GM12878 (cell line): ENCODE measurements around the gene ASTN1. TPM values are rescaled to one million over a fixed set of nuclear protein-coding genes. Genes with fewer than 3 reads are reported as not detected.

Experiments
- ATAC-seq: fragments of 200-7000 bp; cut with Tn5 transposase; 3 replicates; pipeline ENCODE4 v1.9.1; 2020; ENCODE audit warnings: mild to moderate bottlenecking, moderate library complexity
- BruUV-seq: library from RNA; stranded (reverse); fragments of 400-500 nt; replicated peaks from 2 replicates; lab custom pipeline; 2021; lab: Mats Ljungman, UMichigan
- CTCF ChIA-PET: fragments of 300-600 bp; sonication (Branson Sonifier 250); formaldehyde crosslinking; extraction: SDS; loops from one replicate; lab custom pipeline; 2021; ENCODE audit warnings: inconsistent platforms; lab: Yijun Ruan, JAX
- POLR2A ChIA-PET: fragments of 350-600 bp; formaldehyde crosslinking; extraction: SDS; loops from one replicate; lab custom pipeline; 2021; ENCODE audit warnings: inconsistent platforms; lab: Charles Lee
- RAD21 ChIA-PET: fragments of 300-600 bp; sonication (Branson Sonifier 250); formaldehyde crosslinking; loops from one replicate; lab custom pipeline; 2023; ENCODE audit warnings: antibody characterized with exemption; ENCODE audit not compliant: unreplicated experiment; lab: Charles Lee
- SMC1A ChIA-PET: fragments of 300-600 bp; sonication (Branson Sonifier 250); formaldehyde crosslinking; loops from one replicate; lab custom pipeline; 2023; ENCODE audit not compliant: unreplicated experiment, uncharacterized antibody; lab: Charles Lee
- DNase-seq: peaks from one replicate; pipeline ENCODE4 v3.0.0-alpha.2; 2011; ENCODE audit warnings: low read depth, low spot score
- FAIRE-seq: peaks from 3 replicates; lab custom pipeline; 2011; peaks lifted over from hg19 to GRCh38; lab: Jason Lieb, UNC
- H2AFZ ChIP-seq: 2 replicates; pipeline ENCODE4 v1.6.0; 2011; ENCODE audit warnings: low read depth, low read length, control low read depth; ENCODE audit not compliant: control insufficient read depth
- H3K27ac ChIP-seq: 2 replicates; pipeline ENCODE4 v1.5.1; 2011; ENCODE audit warnings: control low read depth; ENCODE audit not compliant: control insufficient read depth, insufficient read depth
- H3K27me3 ChIP-seq, 2 experiments: replicated peaks in 1 of 2; 2 replicates each; pipeline versions ENCODE4 v1.6.0 to v1.6.1; 2011; ENCODE audit warnings: low read length in 1 of 2; ENCODE audit not compliant: control insufficient read depth in 2 of 2, insufficient read depth in 2 of 2
- H3K36me3 ChIP-seq, 2 experiments: 2 replicates each; pipeline ENCODE4 v1.5.1; 2011; ENCODE audit warnings: low read length in 1 of 2; ENCODE audit not compliant: control insufficient read depth in 2 of 2, insufficient read depth in 2 of 2
- H3K4me1 ChIP-seq: 2 replicates; pipeline ENCODE4 v1.6.1; 2011; ENCODE audit warnings: mild to moderate bottlenecking, low read length, moderate library complexity, mixed read lengths; ENCODE audit not compliant: control insufficient read depth, insufficient read depth
- H3K4me2 ChIP-seq: 2 replicates; pipeline ENCODE4 v1.6.0; 2011; ENCODE audit warnings: control low read depth; ENCODE audit not compliant: control insufficient read depth, insufficient read depth
- H3K4me3 ChIP-seq: fragments of 200-600 bp; sonication (generic); 2 replicates; pipeline ENCODE4 v1.5.1; 2016
- H3K79me2 ChIP-seq: 2 replicates; pipeline ENCODE4 v1.6.0; 2011; ENCODE audit warnings: low read length; ENCODE audit not compliant: control insufficient read depth, insufficient read depth
- H3K9ac ChIP-seq: 2 replicates; pipeline ENCODE4 v1.8.0; 2011; ENCODE audit warnings: low read length, control low read depth, mixed read lengths; ENCODE audit not compliant: control insufficient read depth, insufficient read depth
- H3K9me3 ChIP-seq: replicated peaks from 3 replicates; pipeline ENCODE4 v1.5.1; 2011; ENCODE audit warnings: mild to moderate bottlenecking, low read length; ENCODE audit not compliant: control insufficient read depth, insufficient read depth
- H4K20me1 ChIP-seq: 2 replicates; pipeline ENCODE4 v1.6.0; 2011; ENCODE audit not compliant: control insufficient read depth, insufficient read depth
- ATF3 ChIP-seq: IDR thresholded peaks from 2 replicates; pipeline ENCODE4 v1.6.1; 2011; ENCODE audit warnings: low read depth, mild to moderate bottlenecking, low read length, moderate library complexity, borderline replicate concordance; ENCODE audit errors: extremely low read depth
- CHD1 ChIP-seq: IDR thresholded peaks from 2 replicates; pipeline ENCODE4 v1.6.1; 2012; ENCODE audit warnings: low read depth, low read length, improper control_type of control experiment
- NFYA ChIP-seq: IDR thresholded peaks from 2 replicates; pipeline ENCODE4 v1.6.1; 2011; ENCODE audit warnings: low read depth, mild to moderate bottlenecking, low read length, improper control_type of control experiment, borderline replicate concordance
- NR2F1 ChIP-seq: fragments of 450-650 bp; conservative IDR thresholded peaks from 2 replicates; pipeline ENCODE4 v1.6.1; 2017; ENCODE audit warnings: mild to moderate bottlenecking
- POLR2A ChIP-seq: IDR thresholded peaks from 2 replicates; pipeline ENCODE4 v1.6.1; 2011; ENCODE audit warnings: low read depth, mild to moderate bottlenecking, low read length
- PRDM15 ChIP-seq: fragments of 450-650 bp; formaldehyde crosslinking; IDR thresholded peaks from 2 replicates; pipeline ENCODE4 v1.4.0; 2020; ENCODE audit warnings: mild to moderate bottlenecking, moderate library complexity
- RBBP5 ChIP-seq: fragments of 200-600 bp; sonication (generic); conservative IDR thresholded peaks from 2 replicates; pipeline ENCODE4 v1.6.1; 2016
- RFX5 ChIP-seq: IDR thresholded peaks from 2 replicates; pipeline ENCODE4 v1.6.1; 2011; ENCODE audit warnings: low read depth, low read length, improper control_type of control experiment
- STAT3 ChIP-seq: IDR thresholded peaks from 2 replicates; pipeline ENCODE4 v1.6.1; 2011; ENCODE audit warnings: low read depth, low read length, improper control_type of control experiment
- WGBS: methylation state at CpG from one replicate; pipeline ENCODE4 v1.1.6; 2016; ENCODE audit warnings: low lambda C conversion rate; ENCODE audit not compliant: insufficient replicate concordance, insufficient coverage; ENCODE audit errors: missing lambda C conversion rate; 5-methylcytosine and 5-hydroxymethylcytosine counted together
- in situ Hi-C: fragments of 300-500 bp; cut with MboI; formaldehyde crosslinking; loops from 9 replicates; pipeline ENCODE4 v1.14.3; 2018; ENCODE audit warnings: mixed read lengths
- intact Hi-C: fragments of 100-400 bp; cut with micrococcal nuclease; formaldehyde crosslinking; loops from one replicate; pipeline ENCODE4 v1.14.2; 2022; ENCODE audit not compliant: unreplicated experiment
- polyA plus RNA-seq, 11 experiments: library from polyadenylated mRNA; depleted of rRNA in 4 of 11; unstranded in 6 of 11; stranded (reverse) in 5 of 11; fragments of >200 nt; fragmentation: Nextera tagmentation in 4 of 11; fragmentation: Illumina TruSeq in 1 of 11; extraction: Ambion mirVana in 4 of 11; extraction: Trizol in 1 of 11; gene quantifications; 1 replicate in 1 of 11; 2 replicates in 10 of 11; pipeline versions ENCODE4 v1.2.1 to v1.2.3, GENCODE V29; 2011 to 2016; ENCODE audit warnings: inconsistent platforms in 2 of 11, missing spikeins in 2 of 11, low read depth in 1 of 11
- total RNA-seq, 4 experiments: library from RNA; depleted of rRNA in 3 of 4; stranded (reverse); fragments of >200 nt in 3 of 4; fragmentation: Illumina TruSeq in 1 of 4; extraction: Trizol in 1 of 4; gene quantifications; 2 replicates each; pipeline versions ENCODE4 v1.2.1 to v1.2.3, GENCODE V29; 2013 to 2021

The ASTN1 gene
- total and polyA plus RNA-seq, 10 of the 15 experiments (the other 5 are each of a cell fraction or from before 2014, with no cell fraction given) = 0.04 TPM; not detected in 9

- H2AFZ ChIP-seq = no peak overlapping the region
- no peaks in the 10 kb centered on the region for H3K36me3 ChIP-seq
- ChIA-PET RAD21 (no interaction called here), SMC1A (interaction anchor here (0.7 kb wide), 1 partner anchor 148 kb away, joined by 3 read pairs; no protein-coding TSS in a partner anchor), CTCF (no interaction called here), POLR2A (no interaction called here)
- H3K4me3 ChIP-seq = no peak overlapping the region
- intact Hi-C loops (no loop called here), in situ Hi-C loops (no loop called here)
- ATAC-seq (no peak), DNase-seq (no peak), FAIRE-seq (no peak)
- TF ChIP-seq RBBP5 (no peak), CHD1 (no peak), POLR2A (no peak), ATF3 (no peak), NFYA (no peak), NR2F1 (no peak), STAT3 (no peak), RFX5 (no peak), PRDM15 (CRISPR knock-in tag) (no peak)
- no peaks in the 10 kb centered on the region for H3K9me3 ChIP-seq
- no peaks in the 10 kb centered on the region for H3K27me3 ChIP-seq
- H3K9ac ChIP-seq = no peak overlapping the region
- H3K4me1 ChIP-seq = no peaks in the 10 kb centered on the region
- no peaks in the 10 kb centered on the region for H3K79me2 ChIP-seq
- 0% methylated on average over 1 of the region's 1 CpG for whole genome bisulfite sequencing
- H3K27ac ChIP-seq = no peak overlapping the region
- no TSS peak for BruUV-seq
- H4K20me1 ChIP-seq = no peaks in the 10 kb centered on the region
- no peak overlapping the region for H3K4me2 ChIP-seq
Measured at GRCh38 chr1:177091040-177091439, 73.5 kb downstream of the ASTN1 start.
